ENCODE data around the gene CKAP2L. TPM values are rescaled to one million over a fixed set of nuclear protein-coding genes. Genes with fewer than 3 reads are reported as not detected.

The CKAP2L gene, protein sequence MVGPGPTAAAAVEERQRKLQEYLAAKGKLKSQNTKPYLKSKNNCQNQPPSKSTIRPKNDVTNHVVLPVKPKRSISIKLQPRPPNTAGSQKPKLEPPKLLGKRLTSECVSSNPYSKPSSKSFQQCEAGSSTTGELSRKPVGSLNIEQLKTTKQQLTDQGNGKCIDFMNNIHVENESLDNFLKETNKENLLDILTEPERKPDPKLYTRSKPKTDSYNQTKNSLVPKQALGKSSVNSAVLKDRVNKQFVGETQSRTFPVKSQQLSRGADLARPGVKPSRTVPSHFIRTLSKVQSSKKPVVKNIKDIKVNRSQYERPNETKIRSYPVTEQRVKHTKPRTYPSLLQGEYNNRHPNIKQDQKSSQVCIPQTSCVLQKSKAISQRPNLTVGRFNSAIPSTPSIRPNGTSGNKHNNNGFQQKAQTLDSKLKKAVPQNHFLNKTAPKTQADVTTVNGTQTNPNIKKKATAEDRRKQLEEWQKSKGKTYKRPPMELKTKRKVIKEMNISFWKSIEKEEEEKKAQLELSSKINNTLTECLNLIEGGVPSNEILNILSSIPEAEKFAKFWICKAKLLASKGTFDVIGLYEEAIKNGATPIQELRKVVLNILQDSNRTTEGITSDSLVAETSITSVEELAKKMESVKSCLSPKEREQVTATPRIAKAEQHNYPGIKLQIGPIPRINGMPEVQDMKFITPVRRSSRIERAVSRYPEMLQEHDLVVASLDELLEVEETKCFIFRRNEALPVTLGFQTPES
- 8.4 to 8.9 TPM (median 8.6 TPM) in 3 replicates for total RNA-seq

DNA sequence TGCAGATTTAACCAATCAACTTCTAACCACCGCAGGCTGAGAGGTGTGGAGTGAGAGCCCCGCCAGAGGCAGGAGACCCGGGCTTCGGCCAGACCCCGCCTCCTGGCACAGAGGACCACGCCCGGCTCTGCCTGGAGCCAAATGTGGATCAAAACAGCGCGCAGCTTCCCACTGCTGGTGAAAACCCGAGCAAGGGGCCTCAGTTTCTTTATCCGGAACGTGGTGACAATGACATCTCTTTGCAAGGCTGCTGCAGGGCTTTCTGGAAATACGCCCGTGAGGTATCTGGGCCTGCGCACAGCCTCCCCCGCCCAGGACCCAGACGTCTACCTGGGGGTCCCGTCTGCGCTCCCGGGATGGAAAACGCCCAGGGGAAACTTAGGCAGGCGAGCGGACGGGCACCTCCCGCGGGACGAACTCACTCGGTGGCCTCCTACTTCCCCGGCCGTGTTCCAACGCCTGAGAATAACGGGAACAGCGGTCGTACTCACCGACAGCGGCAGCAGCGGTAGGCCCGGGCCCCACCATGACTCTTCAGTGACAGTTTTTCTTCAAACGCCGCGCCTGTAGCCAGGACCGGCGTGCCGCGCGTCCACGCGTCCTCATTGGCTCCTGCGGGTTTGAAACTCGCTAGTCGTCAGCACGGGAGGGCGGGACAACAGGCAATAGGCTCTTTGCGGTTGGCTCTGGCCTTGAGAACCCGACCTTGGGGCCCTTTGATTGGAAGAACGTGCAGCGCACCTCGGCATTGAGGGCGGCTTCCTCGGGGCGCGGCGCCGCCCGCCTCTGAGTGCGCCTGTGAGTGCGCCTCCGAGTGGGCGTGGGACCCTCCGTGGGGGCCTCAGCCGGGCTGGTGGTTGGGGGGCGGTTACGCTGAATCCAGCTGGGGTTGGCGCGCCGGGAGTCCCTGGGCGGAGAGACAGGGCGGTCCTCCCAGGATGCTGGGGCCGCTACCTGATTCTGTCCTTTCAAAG lies at the start of gene CKAP2L:
Gene CKAP2L, minus strand, starts transcription at position 539 of the 974 bp plus-strand sequence. Its CDS starts 11 bp downstream, at position 528.
- Mint-ChIP-seq H3K9me3 (no peaks in the 10 kb centered on the region), H3K36me3 (no peaks in the 10 kb centered on the region), H3K27ac (peak within 1 kb of the TSS; percentile 95), H3K27me3 (ENCODE audit: low read depth) (no peaks in the 10 kb centered on the region), H3K4me1 (peaks cover 16% of the 10 kb centered on the region), H3K4me3 (peak within 1 kb of the TSS; percentile 97)
- TF ChIP-seq, protein P1, sequence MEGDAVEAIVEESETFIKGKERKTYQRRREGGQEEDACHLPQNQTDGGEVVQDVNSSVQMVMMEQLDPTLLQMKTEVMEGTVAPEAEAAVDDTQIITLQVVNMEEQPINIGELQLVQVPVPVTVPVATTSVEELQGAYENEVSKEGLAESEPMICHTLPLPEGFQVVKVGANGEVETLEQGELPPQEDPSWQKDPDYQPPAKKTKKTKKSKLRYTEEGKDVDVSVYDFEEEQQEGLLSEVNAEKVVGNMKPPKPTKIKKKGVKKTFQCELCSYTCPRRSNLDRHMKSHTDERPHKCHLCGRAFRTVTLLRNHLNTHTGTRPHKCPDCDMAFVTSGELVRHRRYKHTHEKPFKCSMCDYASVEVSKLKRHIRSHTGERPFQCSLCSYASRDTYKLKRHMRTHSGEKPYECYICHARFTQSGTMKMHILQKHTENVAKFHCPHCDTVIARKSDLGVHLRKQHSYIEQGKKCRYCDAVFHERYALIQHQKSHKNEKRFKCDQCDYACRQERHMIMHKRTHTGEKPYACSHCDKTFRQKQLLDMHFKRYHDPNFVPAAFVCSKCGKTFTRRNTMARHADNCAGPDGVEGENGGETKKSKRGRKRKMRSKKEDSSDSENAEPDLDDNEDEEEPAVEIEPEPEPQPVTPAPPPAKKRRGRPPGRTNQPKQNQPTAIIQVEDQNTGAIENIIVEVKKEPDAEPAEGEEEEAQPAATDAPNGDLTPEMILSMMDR (IDR thresholded peaks at IDR 0.05; ENCODE audit: unreplicated experiment): no peak
- DNase-seq (ENCODE audit: low spot score in 2 of 2, unreplicated experiment in 2 of 2): peak; percentile 90 to 93

DNA sequence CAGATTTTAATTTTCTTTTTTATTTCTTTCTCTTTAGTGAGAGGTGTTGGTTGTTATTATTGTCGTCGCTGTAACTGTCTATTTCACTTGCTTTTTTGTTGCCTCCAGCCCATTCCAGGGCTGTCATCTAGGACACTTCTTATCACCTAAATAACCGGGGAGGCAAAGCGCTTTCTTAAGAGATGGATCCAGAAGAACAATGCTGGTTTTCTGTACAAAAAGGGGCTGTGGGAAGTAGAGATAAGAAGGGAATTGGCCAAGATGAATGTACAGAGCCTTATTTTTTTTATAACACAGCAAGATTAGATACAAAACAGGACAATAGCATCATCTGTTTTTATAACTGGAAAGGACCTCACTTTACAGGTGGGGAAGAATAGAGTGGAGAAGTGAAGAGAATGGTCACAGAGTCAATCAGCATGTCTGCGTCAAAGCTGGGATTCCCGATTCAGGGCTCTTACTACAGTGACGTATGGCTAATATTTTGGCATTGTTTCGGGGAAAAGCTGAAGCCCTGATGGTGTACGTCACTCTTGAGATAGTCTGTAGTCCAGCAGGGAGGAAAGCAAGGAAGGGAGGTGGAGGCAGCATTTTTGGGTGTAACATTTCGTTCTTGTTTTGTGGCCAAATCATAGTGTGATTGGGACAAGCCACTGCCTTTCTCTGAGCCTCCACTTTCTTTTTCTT lies 49.0 kb upstream of the CKAP2L start:
- Mint-ChIP-seq H3K36me3 (no peaks in the 10 kb centered on the region), H3K27ac (peak overlapping the region; percentile 89), H3K9me3 (no peaks in the 10 kb centered on the region), H3K27me3 (ENCODE audit: low read depth) (no peaks in the 10 kb centered on the region), H3K4me1 (peaks cover 37% of the 10 kb centered on the region), H3K4me3 (no peak overlapping the region)
- TF ChIP-seq, protein P1 (IDR thresholded peaks at IDR 0.05; ENCODE audit: unreplicated experiment): no peak
- DNase-seq (ENCODE audit: low spot score in 2 of 2, unreplicated experiment in 2 of 2): no peak

DNA sequence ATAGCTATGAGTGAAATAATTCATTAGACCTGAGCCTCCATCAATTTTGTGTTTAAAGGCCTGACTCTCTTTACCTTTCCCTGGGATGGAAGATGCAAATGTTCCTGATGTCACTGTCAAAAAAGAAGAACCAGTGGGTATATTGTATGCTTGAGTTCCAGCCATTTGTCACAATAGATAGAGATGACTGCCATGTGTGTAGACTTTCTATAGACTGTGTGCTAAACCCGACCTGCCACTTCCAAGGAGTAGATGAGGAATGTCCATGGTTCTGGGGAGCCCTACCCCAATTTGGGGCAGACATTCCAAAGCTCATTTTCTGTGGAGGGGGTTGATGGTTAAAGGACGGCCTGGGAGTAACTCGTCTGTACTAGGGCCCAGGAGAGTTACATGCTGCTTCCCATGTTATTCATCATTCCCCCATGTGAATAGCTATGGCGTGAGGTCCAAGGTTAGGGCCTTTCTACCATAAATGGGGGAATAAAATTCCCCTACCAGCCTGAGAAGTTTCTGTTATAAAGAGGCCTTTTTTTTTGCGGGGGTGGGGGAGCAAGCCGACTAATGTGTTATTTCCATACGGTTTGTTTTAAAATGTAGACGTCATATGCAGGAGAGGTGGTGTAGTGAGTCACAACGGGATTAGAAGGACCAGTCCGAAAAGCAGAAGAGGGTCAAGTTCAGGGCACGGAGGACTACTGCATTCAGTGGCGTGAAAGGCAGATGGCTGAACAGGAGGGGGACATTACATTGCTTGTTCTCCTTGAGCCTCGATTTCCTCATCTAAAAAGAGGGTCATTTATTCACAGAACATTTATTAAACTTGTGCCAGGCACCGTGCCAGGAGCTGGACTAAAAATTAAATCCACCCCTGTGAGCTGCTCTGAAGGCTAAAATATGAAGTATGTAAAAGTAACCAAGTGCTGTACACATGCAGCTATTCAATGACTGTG lies 48.2 kb upstream of the CKAP2L start:
- Mint-ChIP-seq H3K27me3 (ENCODE audit: low read depth) (no peaks in the 10 kb centered on the region), H3K4me1 (peaks cover 32% of the 10 kb centered on the region), H3K9me3 (peaks cover 2% of the 10 kb centered on the region), H3K27ac (peak overlapping the region; percentile 89), H3K4me3 (no peak overlapping the region), H3K36me3 (peaks cover under 1% of the 10 kb centered on the region)
- TF ChIP-seq, protein P1 (IDR thresholded peaks at IDR 0.05; ENCODE audit: unreplicated experiment): no peak
- DNase-seq (ENCODE audit: low spot score in 2 of 2, unreplicated experiment in 2 of 2): no peak

DNA sequence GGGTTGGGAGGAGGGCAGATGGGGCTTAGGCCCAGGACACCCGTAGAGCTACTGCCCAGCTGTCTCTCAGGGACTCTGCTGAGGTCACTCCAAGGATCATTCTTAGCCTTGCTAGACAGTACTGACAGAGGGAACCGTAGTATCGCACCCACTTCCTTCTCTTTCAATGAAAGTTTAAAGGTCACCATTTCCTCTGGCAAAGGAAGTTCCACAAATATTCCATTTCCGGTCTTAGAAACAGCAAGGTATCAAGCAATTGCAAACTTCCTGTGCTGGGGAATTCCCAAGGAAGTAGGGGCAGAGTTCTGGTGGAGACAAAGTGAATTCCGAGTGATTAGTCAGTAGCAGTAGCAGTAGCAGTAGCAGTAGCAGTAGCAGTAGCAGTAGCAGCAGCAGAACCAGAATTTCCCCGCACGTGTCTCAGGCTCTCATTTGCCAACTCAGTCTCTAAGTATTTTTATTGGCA lies 47.5 kb upstream of the CKAP2L start:
- Mint-ChIP-seq H3K4me3 (no peak overlapping the region), H3K27ac (peak overlapping the region; percentile 89), H3K4me1 (peaks cover 32% of the 10 kb centered on the region), H3K36me3 (peaks cover 3% of the 10 kb centered on the region), H3K27me3 (ENCODE audit: low read depth) (no peaks in the 10 kb centered on the region), H3K9me3 (peaks cover 9% of the 10 kb centered on the region)
- DNase-seq (ENCODE audit: low spot score in 2 of 2, unreplicated experiment in 2 of 2): no peak
- TF ChIP-seq, protein P1 (IDR thresholded peaks at IDR 0.05; ENCODE audit: unreplicated experiment): no peak
